Omental fat pad (tissue), 4 donors: ENCODE data around the gene AKAP13. TPM values are rescaled to one million over a fixed set of nuclear protein-coding genes. Genes with fewer than 3 reads are reported as not detected.

Experiments used
- ATAC-seq: fragments of 150-250 bp; one replicate; pipeline ENCODE4 v1.9.1; 2016; ENCODE audit warnings: mild to moderate bottlenecking, moderate library complexity; ENCODE audit not compliant: low FRiP score
- DNase-seq: peaks from one replicate; pipeline ENCODE4 v3.0.0-alpha.2; 2019; ENCODE audit warnings: low spot score
- total RNA-seq, 4 donors: library from RNA; depleted of rRNA; stranded (reverse); fragments of >200 nt; gene quantifications; one replicate each; pipeline ENCODE4 v1.1.0, GENCODE V29; 2016
- TF ChIP-seq, protein P1 (sequence below), 3 donors: fragments of 450-650 bp; IDR thresholded peaks; one replicate each; pipeline ENCODE4 v1.5.1; 2016 to 2017; ENCODE audit warnings: antibody characterized with exemption in 3 of 3, mild to moderate bottlenecking in 3 of 3, moderate library complexity in 2 of 3

AKAP13 gene
- total RNA-seq, 4 donors from 2014 or later = 162 to 301 (median 216) TPM

DNA sequence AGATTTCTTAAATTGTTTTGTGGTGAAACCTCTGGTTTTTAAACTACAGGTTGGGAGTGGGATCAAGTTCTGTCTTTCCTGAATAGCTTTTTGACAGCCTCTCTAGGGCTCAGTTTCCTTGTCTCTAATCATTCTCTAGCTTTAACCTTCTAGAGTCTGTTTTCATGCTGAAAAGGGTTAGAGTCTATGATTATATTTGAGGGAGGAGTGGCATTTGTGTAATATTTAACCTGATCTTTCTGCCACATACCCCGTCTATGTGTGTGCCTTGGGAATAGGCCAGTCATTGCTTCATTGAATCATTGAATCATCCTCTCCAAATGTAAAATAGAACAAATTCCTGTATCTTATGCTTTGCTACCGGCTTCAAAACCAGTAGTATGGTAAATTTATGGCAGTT is 209.4 kb downstream of the AKAP13 start:
- no peak for DNase-seq
- peak; percentile 59 for ATAC-seq
- TF ChIP-seq, protein P1, sequence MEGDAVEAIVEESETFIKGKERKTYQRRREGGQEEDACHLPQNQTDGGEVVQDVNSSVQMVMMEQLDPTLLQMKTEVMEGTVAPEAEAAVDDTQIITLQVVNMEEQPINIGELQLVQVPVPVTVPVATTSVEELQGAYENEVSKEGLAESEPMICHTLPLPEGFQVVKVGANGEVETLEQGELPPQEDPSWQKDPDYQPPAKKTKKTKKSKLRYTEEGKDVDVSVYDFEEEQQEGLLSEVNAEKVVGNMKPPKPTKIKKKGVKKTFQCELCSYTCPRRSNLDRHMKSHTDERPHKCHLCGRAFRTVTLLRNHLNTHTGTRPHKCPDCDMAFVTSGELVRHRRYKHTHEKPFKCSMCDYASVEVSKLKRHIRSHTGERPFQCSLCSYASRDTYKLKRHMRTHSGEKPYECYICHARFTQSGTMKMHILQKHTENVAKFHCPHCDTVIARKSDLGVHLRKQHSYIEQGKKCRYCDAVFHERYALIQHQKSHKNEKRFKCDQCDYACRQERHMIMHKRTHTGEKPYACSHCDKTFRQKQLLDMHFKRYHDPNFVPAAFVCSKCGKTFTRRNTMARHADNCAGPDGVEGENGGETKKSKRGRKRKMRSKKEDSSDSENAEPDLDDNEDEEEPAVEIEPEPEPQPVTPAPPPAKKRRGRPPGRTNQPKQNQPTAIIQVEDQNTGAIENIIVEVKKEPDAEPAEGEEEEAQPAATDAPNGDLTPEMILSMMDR (IDR thresholded peaks at IDR 0.05) = no peak

DNA sequence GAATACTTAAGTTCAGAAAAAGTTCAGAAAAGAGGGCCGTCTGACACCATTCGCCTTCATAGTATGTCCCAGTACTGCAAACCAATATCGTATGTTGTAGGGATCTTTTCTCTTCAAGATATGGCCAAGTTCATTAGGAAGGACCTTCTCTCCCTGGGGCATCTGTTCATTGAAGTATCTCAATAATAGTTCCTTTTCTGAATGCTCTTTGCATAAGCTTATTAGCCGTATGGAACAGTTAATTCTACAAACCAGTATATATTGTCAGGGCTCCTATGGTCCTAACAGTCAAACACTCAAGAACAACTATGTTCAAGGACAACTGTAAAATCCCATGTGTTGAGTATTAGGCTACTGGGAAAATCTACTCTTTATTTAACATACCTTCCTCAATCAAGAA is 211.2 kb downstream of the AKAP13 start:
- ATAC-seq (no peak), DNase-seq (no peak)
- TF ChIP-seq, protein P1 (IDR thresholded peaks at IDR 0.05) = no peak

DNA sequence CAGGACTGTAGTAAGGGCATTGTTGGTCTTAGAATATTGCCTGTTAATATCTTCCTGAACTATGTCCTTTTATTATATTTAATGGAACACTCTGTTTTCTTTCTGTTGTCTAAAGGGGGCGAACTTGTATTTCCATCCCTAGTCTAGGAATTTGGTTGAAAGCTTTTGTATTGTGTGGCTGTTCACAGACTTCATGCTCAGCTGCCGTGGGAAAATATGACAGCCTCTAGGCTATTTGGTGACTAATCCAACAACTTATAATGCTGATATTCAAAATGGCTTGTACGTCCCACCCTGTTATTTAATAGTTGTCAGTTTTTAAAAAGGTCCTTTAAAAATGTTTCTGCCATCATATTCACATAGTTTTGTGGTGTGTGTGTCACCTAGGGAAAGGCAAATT is 211.7 kb downstream of the AKAP13 start:
- TF ChIP-seq, protein P1 (IDR thresholded peaks at IDR 0.05) = no peak
- DNase-seq (no peak), ATAC-seq (peak; percentile 35)

DNA sequence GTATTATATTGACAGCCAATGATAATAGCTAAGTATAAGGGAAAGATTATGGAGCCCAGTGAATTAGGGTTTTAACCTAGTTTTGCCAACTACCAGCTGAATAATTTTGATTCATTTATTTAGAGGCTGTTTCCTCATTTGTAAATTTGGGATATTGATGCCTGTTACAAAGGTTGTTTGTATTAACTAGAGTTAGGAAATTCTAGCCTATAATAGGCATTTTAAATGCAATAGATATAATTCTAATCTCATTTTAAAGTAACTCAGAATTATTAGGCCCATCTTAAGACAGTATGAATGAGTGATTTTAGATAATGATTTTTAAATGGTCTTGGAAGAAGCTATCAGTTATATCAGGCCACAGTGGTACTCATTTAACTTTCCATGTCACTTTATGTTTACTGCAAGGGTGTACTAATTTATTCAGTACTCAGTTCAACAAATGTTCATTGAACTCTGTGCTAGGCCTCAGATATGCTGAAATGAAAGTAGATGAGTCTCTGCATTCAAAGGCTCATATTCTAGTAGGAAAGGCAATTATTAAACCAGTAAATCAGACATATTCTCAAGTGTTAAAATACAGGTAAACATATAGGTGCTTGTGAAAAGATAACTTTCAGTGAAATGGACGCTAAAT is 213.5 kb downstream of the AKAP13 start:
- ATAC-seq = no peak
- DNase-seq = no peak
- TF ChIP-seq, protein P1 (IDR thresholded peaks at IDR 0.05) = no peak

DNA sequence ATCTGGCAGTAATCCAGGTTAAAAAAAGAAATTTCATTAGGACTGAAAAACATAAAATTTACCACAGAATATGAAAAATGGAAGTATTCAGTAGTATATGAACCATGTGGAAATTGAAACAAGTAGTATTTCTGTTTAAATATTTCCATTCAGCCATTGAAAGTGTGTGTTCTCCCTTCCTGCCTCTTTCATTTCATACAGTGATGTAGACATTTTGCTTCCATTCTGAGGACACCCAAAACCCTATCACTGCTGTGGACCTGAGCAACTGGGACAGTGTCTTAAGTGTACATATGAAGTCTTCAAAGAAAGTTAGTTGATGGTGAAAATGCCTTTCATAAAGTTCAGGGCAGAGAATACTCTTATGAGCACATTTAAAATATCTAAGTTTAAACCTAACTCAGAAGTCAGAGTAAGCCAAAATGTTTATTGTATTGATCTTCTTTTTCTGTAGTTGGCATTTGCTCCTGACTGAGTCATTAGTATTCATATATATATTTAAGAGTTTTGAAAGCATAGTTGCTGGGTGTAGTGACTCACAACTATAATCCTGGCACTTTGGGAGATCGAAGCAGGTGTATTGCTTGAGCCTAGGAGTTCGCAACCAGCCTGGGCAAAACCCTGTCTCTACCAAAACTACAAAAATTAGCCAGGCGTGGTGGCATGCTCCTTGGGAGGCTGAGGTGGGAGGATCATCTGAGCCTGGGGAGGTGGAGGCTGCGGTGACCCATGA is 215.6 kb downstream of the AKAP13 start:
- no peak for ATAC-seq
- DNase-seq = no peak
- TF ChIP-seq, protein P1 (IDR thresholded peaks at IDR 0.05) = no peak

DNA sequence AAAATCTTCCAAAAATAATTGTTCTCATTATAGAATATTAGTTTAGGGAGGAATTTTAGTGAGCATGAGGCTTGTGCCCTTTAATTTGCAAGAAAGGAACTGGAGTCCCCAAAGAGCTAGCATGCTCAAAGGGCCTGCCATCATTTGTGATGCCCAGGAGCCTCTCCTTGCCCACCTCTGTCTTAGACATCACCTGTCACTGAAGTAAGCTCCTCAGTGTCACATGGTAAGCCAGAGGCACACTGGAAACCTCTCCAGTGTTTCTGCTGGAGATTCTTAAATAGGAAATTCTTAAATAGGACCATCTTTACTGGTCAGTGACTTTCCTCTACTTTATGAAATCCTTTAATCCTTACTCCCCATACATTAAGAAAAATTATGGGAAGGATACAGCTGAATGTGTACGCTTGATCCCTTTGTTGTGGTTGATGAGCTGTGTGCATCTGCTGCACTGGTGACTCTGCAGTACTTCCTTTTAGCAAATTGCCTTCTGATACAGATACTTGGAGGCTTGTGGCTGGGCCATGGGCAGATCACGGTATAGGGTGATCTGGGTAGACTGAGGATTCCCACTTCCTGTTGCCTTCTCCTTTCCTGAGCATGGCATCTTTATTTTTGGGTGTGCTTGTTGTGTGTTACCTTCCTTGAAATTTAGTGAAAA is 216.9 kb downstream of the AKAP13 start:
- ATAC-seq (peak; percentile 15), DNase-seq (no peak)
- TF ChIP-seq, protein P1 (IDR thresholded peaks at IDR 0.05) = no peak
